Measurements from ENCODE around the gene KCNC3.

Gene KCNC3

GRCh38 chr19:50365434-50366306, 36.5 kb upstream of the KCNC3 start, which contains the start of gene NAPSA:
Gene NAPSA (minus strand): TSS chr19:50365639. CDS start chr19:50365621, 18 bp downstream.
- Histone ChIP-seq H3K27me3 (ENCODE audit: control insufficient read depth in 2 of 2, insufficient read depth in 2 of 2, low read length in 2 of 2) (no peaks in the 10 kb centered on the region), H3K4me1 (ENCODE audit: control insufficient read depth in 2 of 2, insufficient read depth in 2 of 2, low read length in 2 of 2) (peaks cover 0 to 5% of the 10 kb centered on the region in 2 donors), H3K9me3 (ENCODE audit: control insufficient read depth in 2 of 2, low read length in 2 of 2) (no peaks in the 10 kb centered on the region), H3K9ac (ENCODE audit: low read depth in 1 of 2, low read length in 2 of 2) (no peak within 1 kb of the TSS), H3K4me3 (ENCODE audit: low read length in 2 of 2) (no peak within 1 kb of the TSS), H3K27ac (ENCODE audit: low read depth in 2 of 2, low read length in 2 of 2) (no peak within 1 kb of the TSS), H3K36me3 (ENCODE audit: control insufficient read depth in 2 of 2, insufficient read depth in 2 of 2, low read length in 2 of 2) (no peaks in the 10 kb centered on the region)

DNA sequence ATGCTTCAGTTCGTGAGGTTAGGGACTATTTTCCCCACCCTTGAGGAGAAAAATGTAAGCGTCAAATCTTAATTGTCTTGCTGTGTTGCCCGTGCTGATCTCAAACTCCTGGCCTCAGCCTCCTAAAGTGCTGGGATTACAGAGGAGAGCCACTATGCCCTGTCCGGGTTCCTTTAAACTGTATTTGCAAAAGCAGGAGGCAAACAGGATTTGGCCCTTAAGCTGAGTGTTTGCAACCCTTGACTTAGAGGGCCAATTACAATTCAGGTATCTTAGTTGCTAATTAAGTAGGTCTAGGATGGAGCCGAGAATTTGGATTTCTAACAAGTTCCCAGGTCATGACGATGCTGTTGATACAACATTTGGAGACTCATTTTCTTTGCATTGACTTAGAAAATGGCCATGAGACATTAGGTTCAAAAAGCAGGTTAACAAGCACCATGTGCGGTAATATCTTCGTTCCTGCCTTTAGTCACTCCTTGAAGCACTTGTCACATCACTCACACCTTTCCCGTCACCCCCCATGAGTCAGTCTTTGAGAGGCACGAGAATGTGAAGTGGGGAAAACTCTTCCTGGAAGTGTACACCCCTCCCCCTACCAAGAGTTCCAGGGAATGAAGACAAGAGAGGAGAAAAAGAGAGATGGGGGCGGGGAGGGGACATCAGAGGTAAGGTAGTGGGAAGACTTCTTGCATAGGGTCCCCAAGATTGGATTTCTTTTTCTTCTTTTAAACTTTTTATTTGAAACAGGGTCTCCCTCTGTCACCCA, 33.7 kb upstream of the KCNC3 start:
- Histone ChIP-seq H3K36me3 (ENCODE audit: control insufficient read depth in 2 of 2, insufficient read depth in 2 of 2, low read length in 2 of 2) (no peaks in the 10 kb centered on the region), H3K9me3 (ENCODE audit: control insufficient read depth in 2 of 2, low read length in 2 of 2) (no peaks in the 10 kb centered on the region), H3K27me3 (ENCODE audit: control insufficient read depth in 2 of 2, insufficient read depth in 2 of 2, low read length in 2 of 2) (no peaks in the 10 kb centered on the region), H3K4me3 (ENCODE audit: low read length in 2 of 2) (no peak overlapping the region), H3K4me1 (ENCODE audit: control insufficient read depth in 2 of 2, insufficient read depth in 2 of 2, low read length in 2 of 2) (peaks cover under 1 to 4% of the 10 kb centered on the region in 2 donors), H3K9ac (ENCODE audit: low read depth in 1 of 2, low read length in 2 of 2) (no peak overlapping the region), H3K27ac (ENCODE audit: low read depth in 2 of 2, low read length in 2 of 2) (no peak overlapping the region)

- Histone ChIP-seq H3K27me3 (ENCODE audit: control insufficient read depth in 2 of 2, insufficient read depth in 2 of 2, low read length in 2 of 2) (no peaks in the 10 kb centered on the region), H3K4me3 (ENCODE audit: low read length in 2 of 2) (no peak overlapping the region), H3K4me1 (ENCODE audit: control insufficient read depth in 2 of 2, insufficient read depth in 2 of 2, low read length in 2 of 2) (peaks cover 8 to 9% of the 10 kb centered on the region in 2 donors), H3K9ac (ENCODE audit: low read depth in 1 of 2, low read length in 2 of 2) (no peak overlapping the region), H3K27ac (ENCODE audit: low read depth in 2 of 2, low read length in 2 of 2) (no peak overlapping the region), H3K9me3 (ENCODE audit: control insufficient read depth in 2 of 2, low read length in 2 of 2) (no peaks in the 10 kb centered on the region), H3K36me3 (ENCODE audit: control insufficient read depth in 2 of 2, insufficient read depth in 2 of 2, low read length in 2 of 2) (no peaks in the 10 kb centered on the region)
Observed at GRCh38 chr19:50362030-50362412, 32.8 kb upstream of the KCNC3 start.

- Histone ChIP-seq H3K36me3 (ENCODE audit: control insufficient read depth in 2 of 2, insufficient read depth in 2 of 2, low read length in 2 of 2) (no peaks in the 10 kb centered on the region), H3K27ac (ENCODE audit: low read depth in 2 of 2, low read length in 2 of 2) (no peak overlapping the region), H3K4me1 (ENCODE audit: control insufficient read depth in 2 of 2, insufficient read depth in 2 of 2, low read length in 2 of 2) (peaks cover 8 to 9% of the 10 kb centered on the region in 2 donors), H3K9ac (ENCODE audit: low read depth in 1 of 2, low read length in 2 of 2) (no peak overlapping the region), H3K27me3 (ENCODE audit: control insufficient read depth in 2 of 2, insufficient read depth in 2 of 2, low read length in 2 of 2) (no peaks in the 10 kb centered on the region), H3K9me3 (ENCODE audit: control insufficient read depth in 2 of 2, low read length in 2 of 2) (no peaks in the 10 kb centered on the region), H3K4me3 (ENCODE audit: low read length in 2 of 2) (no peak overlapping the region)
Observed at GRCh38 chr19:50361290-50362029, 32.3 kb upstream of the KCNC3 start.

DNA sequence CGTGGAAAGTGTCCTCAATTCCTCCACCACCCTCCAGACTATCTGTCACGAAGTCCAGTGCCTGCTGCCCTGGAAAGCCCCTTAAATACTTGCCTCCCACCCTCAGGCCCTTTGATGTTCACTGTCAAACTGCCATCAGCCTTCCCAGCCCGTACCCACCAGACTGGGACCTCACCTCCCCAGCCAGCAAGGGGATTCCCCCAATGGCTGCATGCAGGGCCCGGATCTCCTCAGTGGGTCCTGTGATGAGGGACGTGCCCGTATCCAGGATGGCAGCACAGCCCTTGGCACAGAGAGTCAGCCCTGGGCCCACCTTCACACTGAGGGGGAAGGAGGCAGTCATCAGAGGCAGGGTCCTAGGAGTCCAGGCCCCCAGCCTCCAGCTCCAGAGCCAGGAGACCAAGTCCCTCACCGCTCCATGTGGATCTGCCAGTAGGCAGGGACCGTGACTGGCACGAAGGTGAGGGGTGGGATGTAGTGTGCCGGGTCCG, 30.2 kb upstream of the KCNC3 start:
- H3K27me3 ChIP-seq (ENCODE audit: control insufficient read depth in 2 of 2, insufficient read depth in 2 of 2, low read length in 2 of 2) = no peaks in the 10 kb centered on the region
- H3K9me3 ChIP-seq (ENCODE audit: control insufficient read depth in 2 of 2, low read length in 2 of 2) = no peaks in the 10 kb centered on the region
- H3K36me3 ChIP-seq (ENCODE audit: control insufficient read depth in 2 of 2, insufficient read depth in 2 of 2, low read length in 2 of 2) = no peaks in the 10 kb centered on the region
- H3K27ac ChIP-seq (ENCODE audit: low read depth in 2 of 2, low read length in 2 of 2) = no peak overlapping the region
- H3K9ac ChIP-seq (ENCODE audit: low read depth in 1 of 2, low read length in 2 of 2) = no peak overlapping the region
- no peak overlapping the region for H3K4me3 ChIP-seq (ENCODE audit: low read length in 2 of 2)
- peaks cover 8 to 9% of the 10 kb centered on the region in 2 donors for H3K4me1 ChIP-seq (ENCODE audit: control insufficient read depth in 2 of 2, insufficient read depth in 2 of 2, low read length in 2 of 2)

- peak overlapping the region; percentile 34 to 54 for H3K9ac ChIP-seq (ENCODE audit: low read depth in 1 of 2, low read length in 2 of 2)
- H3K9me3 ChIP-seq (ENCODE audit: control insufficient read depth in 2 of 2, low read length in 2 of 2) = no peaks in the 10 kb centered on the region
- H3K27ac ChIP-seq (ENCODE audit: low read depth in 2 of 2, low read length in 2 of 2) = peak overlapping the region; percentile 42 to 81
- H3K36me3 ChIP-seq (ENCODE audit: control insufficient read depth in 2 of 2, insufficient read depth in 2 of 2, low read length in 2 of 2) = no peaks in the 10 kb centered on the region
- H3K27me3 ChIP-seq (ENCODE audit: control insufficient read depth in 2 of 2, insufficient read depth in 2 of 2, low read length in 2 of 2) = no peaks in the 10 kb centered on the region
- H3K4me3 ChIP-seq (ENCODE audit: low read length in 2 of 2) = peak overlapping the region; percentile 65 to 73
- peaks cover 8 to 9% of the 10 kb centered on the region in 2 donors for H3K4me1 ChIP-seq (ENCODE audit: control insufficient read depth in 2 of 2, insufficient read depth in 2 of 2, low read length in 2 of 2)
Observed at GRCh38 chr19:50358483-50359327, 29.5 kb upstream of the KCNC3 start.

- Histone ChIP-seq H3K27ac (ENCODE audit: low read depth in 2 of 2, low read length in 2 of 2) (peak overlapping the region; percentile 72 to 81), H3K9me3 (ENCODE audit: control insufficient read depth in 2 of 2, low read length in 2 of 2) (no peaks in the 10 kb centered on the region), H3K27me3 (ENCODE audit: control insufficient read depth in 2 of 2, insufficient read depth in 2 of 2, low read length in 2 of 2) (no peaks in the 10 kb centered on the region), H3K9ac (ENCODE audit: low read depth in 1 of 2, low read length in 2 of 2) (peak overlapping the region; percentile 70 to 73), H3K4me3 (ENCODE audit: low read length in 2 of 2) (peak overlapping the region; percentile 65 to 78), H3K36me3 (ENCODE audit: control insufficient read depth in 2 of 2, insufficient read depth in 2 of 2, low read length in 2 of 2) (no peaks in the 10 kb centered on the region), H3K4me1 (ENCODE audit: control insufficient read depth in 2 of 2, insufficient read depth in 2 of 2, low read length in 2 of 2) (peaks cover 8 to 9% of the 10 kb centered on the region in 2 donors)
Observed at GRCh38 chr19:50357178-50358100, 28.3 kb upstream of the KCNC3 start.

DNA sequence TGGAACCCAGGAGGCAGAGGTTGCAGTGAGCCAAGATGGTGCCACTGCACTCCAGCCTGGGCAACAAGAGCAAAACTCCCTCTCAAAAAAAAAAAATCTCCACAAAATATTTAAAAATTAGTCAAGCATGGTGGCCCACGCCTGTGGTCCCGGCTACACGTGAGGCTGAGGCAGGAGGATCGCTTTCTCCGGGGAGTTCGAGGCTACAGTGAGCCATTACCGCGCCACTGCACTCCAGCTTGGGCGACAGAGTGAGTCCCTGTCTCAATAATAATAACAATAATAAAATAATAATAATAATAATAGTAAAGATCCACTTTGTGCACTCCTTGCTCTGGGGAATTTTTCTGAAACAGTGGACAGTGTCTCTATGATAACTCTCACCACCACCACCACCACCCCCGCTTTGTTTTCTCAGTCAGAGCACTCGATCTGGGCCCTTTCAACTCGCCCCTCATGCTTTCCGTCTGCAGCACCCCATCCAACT, 27.6 kb upstream of the KCNC3 start:
- Histone ChIP-seq H3K27me3 (ENCODE audit: control insufficient read depth in 2 of 2, insufficient read depth in 2 of 2, low read length in 2 of 2) (no peaks in the 10 kb centered on the region), H3K4me1 (ENCODE audit: control insufficient read depth in 2 of 2, insufficient read depth in 2 of 2, low read length in 2 of 2) (peaks cover 8 to 9% of the 10 kb centered on the region in 2 donors), H3K27ac (ENCODE audit: low read depth in 2 of 2, low read length in 2 of 2) (no peak overlapping the region), H3K4me3 (ENCODE audit: low read length in 2 of 2) (no peak overlapping the region), H3K9me3 (ENCODE audit: control insufficient read depth in 2 of 2, low read length in 2 of 2) (no peaks in the 10 kb centered on the region), H3K9ac (ENCODE audit: low read depth in 1 of 2, low read length in 2 of 2) (peak overlapping the region in 1 of 2 donors; percentile 70), H3K36me3 (ENCODE audit: control insufficient read depth in 2 of 2, insufficient read depth in 2 of 2, low read length in 2 of 2) (no peaks in the 10 kb centered on the region)
